GM12878 (cell line): Measurements from ENCODE around the gene TRABD2A. TPM values are rescaled to one million over a fixed set of nuclear protein-coding genes. Genes with fewer than 3 reads are reported as not detected.
A peak's percentile ranks its signal among the peaks of the same experiment; 100 is the strongest.

Source experiments
- ATAC-seq: fragments of 200-7000 bp; cut with Tn5 transposase; 3 replicates; pipeline ENCODE4 v1.9.1; 2020; ENCODE audit warnings: mild to moderate bottlenecking, moderate library complexity
- BruUV-seq: library from RNA; stranded (reverse); fragments of 400-500 nt; replicated peaks from 2 replicates; lab custom pipeline; 2021; lab: Mats Ljungman, UMichigan
- CTCF ChIA-PET: fragments of 300-600 bp; sonication (Branson Sonifier 250); formaldehyde crosslinking; extraction: SDS; loops from one replicate; lab custom pipeline; 2021; ENCODE audit warnings: inconsistent platforms; lab: Yijun Ruan, JAX
- POLR2A ChIA-PET: fragments of 350-600 bp; formaldehyde crosslinking; extraction: SDS; loops from one replicate; lab custom pipeline; 2021; ENCODE audit warnings: inconsistent platforms; lab: Charles Lee
- RAD21 ChIA-PET: fragments of 300-600 bp; sonication (Branson Sonifier 250); formaldehyde crosslinking; loops from one replicate; lab custom pipeline; 2023; ENCODE audit warnings: antibody characterized with exemption; ENCODE audit not compliant: unreplicated experiment; lab: Charles Lee
- SMC1A ChIA-PET: fragments of 300-600 bp; sonication (Branson Sonifier 250); formaldehyde crosslinking; loops from one replicate; lab custom pipeline; 2023; ENCODE audit not compliant: unreplicated experiment, uncharacterized antibody; lab: Charles Lee
- DNase-seq: peaks from one replicate; pipeline ENCODE4 v3.0.0-alpha.2; 2011; ENCODE audit warnings: low read depth, low spot score
- FAIRE-seq: peaks from 3 replicates; lab custom pipeline; 2011; peaks lifted over from hg19 to GRCh38; lab: Jason Lieb, UNC
- H2AFZ ChIP-seq: 2 replicates; pipeline ENCODE4 v1.6.0; 2011; ENCODE audit warnings: low read depth, low read length, control low read depth; ENCODE audit not compliant: control insufficient read depth
- H3K27ac ChIP-seq: 2 replicates; pipeline ENCODE4 v1.5.1; 2011; ENCODE audit warnings: control low read depth; ENCODE audit not compliant: control insufficient read depth, insufficient read depth
- H3K27me3 ChIP-seq, 2 experiments: replicated peaks in 1 of 2; 2 replicates each; pipeline versions ENCODE4 v1.6.0 to v1.6.1; 2011; ENCODE audit warnings: low read length in 1 of 2; ENCODE audit not compliant: control insufficient read depth in 2 of 2, insufficient read depth in 2 of 2
- H3K36me3 ChIP-seq, 2 experiments: 2 replicates each; pipeline ENCODE4 v1.5.1; 2011; ENCODE audit warnings: low read length in 1 of 2; ENCODE audit not compliant: control insufficient read depth in 2 of 2, insufficient read depth in 2 of 2
- H3K4me1 ChIP-seq: 2 replicates; pipeline ENCODE4 v1.6.1; 2011; ENCODE audit warnings: mild to moderate bottlenecking, low read length, moderate library complexity, mixed read lengths; ENCODE audit not compliant: control insufficient read depth, insufficient read depth
- H3K4me2 ChIP-seq: 2 replicates; pipeline ENCODE4 v1.6.0; 2011; ENCODE audit warnings: control low read depth; ENCODE audit not compliant: control insufficient read depth, insufficient read depth
- H3K4me3 ChIP-seq: fragments of 200-600 bp; sonication (generic); 2 replicates; pipeline ENCODE4 v1.5.1; 2016
- H3K79me2 ChIP-seq: 2 replicates; pipeline ENCODE4 v1.6.0; 2011; ENCODE audit warnings: low read length; ENCODE audit not compliant: control insufficient read depth, insufficient read depth
- H3K9ac ChIP-seq: 2 replicates; pipeline ENCODE4 v1.8.0; 2011; ENCODE audit warnings: low read length, control low read depth, mixed read lengths; ENCODE audit not compliant: control insufficient read depth, insufficient read depth
- H3K9me3 ChIP-seq: replicated peaks from 3 replicates; pipeline ENCODE4 v1.5.1; 2011; ENCODE audit warnings: mild to moderate bottlenecking, low read length; ENCODE audit not compliant: control insufficient read depth, insufficient read depth
- H4K20me1 ChIP-seq: 2 replicates; pipeline ENCODE4 v1.6.0; 2011; ENCODE audit not compliant: control insufficient read depth, insufficient read depth
- BHLHE40 ChIP-seq, 2 experiments: fragments of 450-650 bp in 1 of 2; IDR thresholded peaks; 2 replicates each; pipeline ENCODE4 v1.6.1; 2011 to 2017; ENCODE audit warnings: low read depth in 2 of 2, borderline replicate concordance in 1 of 2, improper control_type of control experiment in 1 of 2, low read length in 1 of 2, mild to moderate bottlenecking in 1 of 2
- CHD1 ChIP-seq: IDR thresholded peaks from 2 replicates; pipeline ENCODE4 v1.6.1; 2012; ENCODE audit warnings: low read depth, low read length, improper control_type of control experiment
- CHD4 ChIP-seq: fragments of 200-600 bp; sonication (generic); IDR thresholded peaks from 2 replicates; pipeline ENCODE4 v1.6.1; 2016; ENCODE audit warnings: mild to moderate bottlenecking
- CREM ChIP-seq: IDR thresholded peaks from 2 replicates; pipeline ENCODE4 v1.6.1; 2014; ENCODE audit warnings: antibody characterized with exemption, low read depth
- EGR1 ChIP-seq, 2 experiments: IDR thresholded peaks; 1 replicate in 1 of 2; 2 replicates in 1 of 2; pipeline ENCODE4 v1.6.1; 2011 to 2012; ENCODE audit warnings: low read depth in 2 of 2, low read length in 2 of 2, borderline replicate concordance in 1 of 2, mild to moderate bottlenecking in 1 of 2, moderate library complexity in 1 of 2
- ETV6 ChIP-seq, 2 experiments: fragments of 450-650 bp in 1 of 2; IDR thresholded peaks in 1 of 2; conservative IDR thresholded peaks in 1 of 2; 2 replicates each; pipeline ENCODE4 v1.6.1; 2014; ENCODE audit warnings: antibody characterized with exemption in 1 of 2, borderline replicate concordance in 1 of 2, low read depth in 1 of 2, mild to moderate bottlenecking in 1 of 2, moderate library complexity in 1 of 2
- HDGF ChIP-seq: fragments of 450-650 bp; IDR thresholded peaks from 2 replicates; pipeline ENCODE4 v1.6.1; 2016; ENCODE audit warnings: antibody characterized with exemption
- KLF5 ChIP-seq: fragments of 450-650 bp; IDR thresholded peaks from 2 replicates; pipeline ENCODE4 v1.6.1; 2014; ENCODE audit warnings: mild to moderate bottlenecking; ENCODE audit not compliant: partially characterized antibody
- NBN ChIP-seq: fragments of 450-650 bp; IDR thresholded peaks from 2 replicates; pipeline ENCODE4 v1.6.1; 2016
- RELA ChIP-seq: fragments of 450-650 bp; IDR thresholded peaks from 2 replicates; pipeline ENCODE4 v1.8.0; 2014; ENCODE audit warnings: borderline replicate concordance; ENCODE audit not compliant: partially characterized antibody
- SPI1 ChIP-seq: IDR thresholded peaks from 2 replicates; pipeline ENCODE4 v1.6.1; 2011; ENCODE audit warnings: low read depth, mild to moderate bottlenecking, low read length, moderate library complexity, borderline replicate concordance; ENCODE audit not compliant: insufficient read depth
- WRNIP1 ChIP-seq: IDR thresholded peaks from 2 replicates; pipeline ENCODE4 v1.6.1; 2011; ENCODE audit warnings: low read depth, low read length, improper control_type of control experiment, borderline replicate concordance
- ZNF274 ChIP-seq: IDR thresholded peaks from one replicate; pipeline ENCODE4 v1.8.0; 2011; ENCODE audit not compliant: insufficient read length, insufficient read depth
- WGBS: methylation state at CpG from one replicate; pipeline ENCODE4 v1.1.6; 2016; ENCODE audit warnings: low lambda C conversion rate; ENCODE audit not compliant: insufficient replicate concordance, insufficient coverage; ENCODE audit errors: missing lambda C conversion rate; 5-methylcytosine and 5-hydroxymethylcytosine counted together
- in situ Hi-C: fragments of 300-500 bp; cut with MboI; formaldehyde crosslinking; loops from 9 replicates; pipeline ENCODE4 v1.14.3; 2018; ENCODE audit warnings: mixed read lengths
- intact Hi-C: fragments of 100-400 bp; cut with micrococcal nuclease; formaldehyde crosslinking; loops from one replicate; pipeline ENCODE4 v1.14.2; 2022; ENCODE audit not compliant: unreplicated experiment
- polyA plus RNA-seq, 11 experiments: library from polyadenylated mRNA; depleted of rRNA in 4 of 11; unstranded in 6 of 11; stranded (reverse) in 5 of 11; fragments of >200 nt; fragmentation: Nextera tagmentation in 4 of 11; fragmentation: Illumina TruSeq in 1 of 11; extraction: Ambion mirVana in 4 of 11; extraction: Trizol in 1 of 11; gene quantifications; 1 replicate in 1 of 11; 2 replicates in 10 of 11; pipeline versions ENCODE4 v1.2.1 to v1.2.3, GENCODE V29; 2011 to 2016; ENCODE audit warnings: inconsistent platforms in 2 of 11, missing spikeins in 2 of 11, low read depth in 1 of 11
- total RNA-seq, 4 experiments: library from RNA; depleted of rRNA in 3 of 4; stranded (reverse); fragments of >200 nt in 3 of 4; fragmentation: Illumina TruSeq in 1 of 4; extraction: Trizol in 1 of 4; gene quantifications; 2 replicates each; pipeline versions ENCODE4 v1.2.1 to v1.2.3, GENCODE V29; 2013 to 2021
- TF ChIP-seq, protein P1 (sequence below): fragments of 450-650 bp; IDR thresholded peaks from 2 replicates; pipeline ENCODE4 v1.6.1; 2014; ENCODE audit warnings: mild to moderate bottlenecking

Gene TRABD2A
- total and polyA plus RNA-seq, 10 of the 15 experiments (the other 5 are each of a cell fraction or from before 2014, with no cell fraction given), result 1.4 to 7.6 (median 4.1) TPM

DNA sequence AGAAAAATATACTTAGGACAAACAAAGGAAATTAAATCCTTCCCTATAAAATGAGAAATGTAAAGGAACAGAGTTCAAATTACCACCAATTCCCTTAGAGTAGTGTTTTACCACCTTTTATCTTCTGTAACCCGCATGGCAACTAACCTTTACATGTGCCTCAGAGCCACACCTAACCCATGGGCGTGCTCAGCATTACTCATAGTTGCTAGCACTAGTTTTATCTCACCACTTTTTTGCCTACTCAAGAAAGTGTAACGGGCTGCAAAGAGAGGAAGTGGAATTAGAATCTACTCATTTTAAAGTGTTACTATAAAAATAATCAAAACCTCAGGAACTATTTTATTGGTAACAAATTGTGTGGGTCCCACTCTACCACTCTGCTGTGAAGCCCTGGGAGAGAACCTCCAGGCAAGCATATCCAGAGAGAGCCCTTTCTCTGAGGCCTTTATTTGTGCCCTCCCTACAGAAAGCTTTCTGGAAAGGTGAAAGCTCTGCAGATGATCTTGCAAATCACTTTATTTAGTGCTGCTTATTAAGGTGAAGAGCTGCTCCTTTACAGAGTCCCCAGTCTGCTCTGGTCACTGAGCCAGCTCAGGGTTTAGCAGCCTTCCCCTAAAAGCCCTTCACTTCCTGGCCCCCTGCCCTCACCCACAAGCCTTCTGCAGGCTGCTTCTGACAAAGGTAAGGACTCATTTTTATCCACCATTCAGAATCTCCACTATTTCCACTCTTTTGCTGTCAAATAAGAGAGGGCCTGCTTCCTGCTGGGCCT, 98.8 kb downstream of the TRABD2A start:
- in situ Hi-C loops, result no loop called here

More for the DNA sequence above, 98.8 kb downstream of the TRABD2A start:
- H3K4me3 ChIP-seq, result no peak overlapping the region
- TF ChIP-seq EGR1 (IDR thresholded peaks at IDR 0.05; ENCODE audit: borderline replicate concordance in 1 of 2, low read depth in 2 of 2, low read length in 2 of 2) (no peak), BHLHE40 (IDR thresholded peaks at IDR 0.05; ENCODE audit: borderline replicate concordance in 1 of 2, low read depth in 2 of 2, low read length in 1 of 2) (peak in 1 of 2 experiments; percentile 14; a peak in 1 of 4 replicates), SPI1 (peak; percentile 75), KLF5 (no peak), CHD1 (no peak), HDGF (no peak), CREM (no peak), ZNF274 (no peak), RELA (no peak), NBN (no peak), WRNIP1 (no peak), CHD4 (no peak), ETV6 (conservative IDR thresholded peaks at IDR 0.05 in 1 of 2, IDR thresholded peaks at IDR 0.05 in 1 of 2; ENCODE audit: borderline replicate concordance in 1 of 2, low read depth in 1 of 2) (no peak)
- TF ChIP-seq, protein P1, sequence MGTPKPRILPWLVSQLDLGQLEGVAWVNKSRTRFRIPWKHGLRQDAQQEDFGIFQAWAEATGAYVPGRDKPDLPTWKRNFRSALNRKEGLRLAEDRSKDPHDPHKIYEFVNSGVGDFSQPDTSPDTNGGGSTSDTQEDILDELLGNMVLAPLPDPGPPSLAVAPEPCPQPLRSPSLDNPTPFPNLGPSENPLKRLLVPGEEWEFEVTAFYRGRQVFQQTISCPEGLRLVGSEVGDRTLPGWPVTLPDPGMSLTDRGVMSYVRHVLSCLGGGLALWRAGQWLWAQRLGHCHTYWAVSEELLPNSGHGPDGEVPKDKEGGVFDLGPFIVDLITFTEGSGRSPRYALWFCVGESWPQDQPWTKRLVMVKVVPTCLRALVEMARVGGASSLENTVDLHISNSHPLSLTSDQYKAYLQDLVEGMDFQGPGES, result no peak
- H3K27me3 ChIP-seq, result no peaks in the 10 kb centered on the region
- H3K36me3 ChIP-seq, result no peaks in the 10 kb centered on the region
- no peaks in the 10 kb centered on the region for H3K79me2 ChIP-seq
- POLR2A ChIA-PET, result interaction anchor here (0.7 kb wide), 1 partner anchor 70 kb away, joined by 3 read pairs; no protein-coding TSS in a partner anchor
- H3K9me3 ChIP-seq, result no peaks in the 10 kb centered on the region; the same call in 2 of the 3 replicates
- intact Hi-C loops, result no loop called here
- CTCF ChIA-PET, result interaction anchor here (1.1 to 1.4 kb wide), 2 partner anchors 41 to 59 kb away, joined by 3 read pairs; no protein-coding TSS in a partner anchor
- no peak overlapping the region for H3K9ac ChIP-seq
- RAD21 ChIA-PET, result no interaction called here
- SMC1A ChIA-PET, result interaction anchor here (0.7 to 1.5 kb wide), 4 partner anchors 12 to 76 kb away, joined by 3 to 4 read pairs (median 4); no protein-coding TSS in a partner anchor
- no peak overlapping the region for H2AFZ ChIP-seq
- no peak for DNase-seq
- H3K27ac ChIP-seq, result no peak overlapping the region
- H3K4me1 ChIP-seq, result peaks cover 5% of the 10 kb centered on the region
- BruUV-seq, result no TSS peak
- no peaks in the 10 kb centered on the region for H4K20me1 ChIP-seq
- FAIRE-seq, result no peak
- ATAC-seq, result peak; percentile 96
- H3K4me2 ChIP-seq, result no peak overlapping the region
- 18% methylated on average over 3 of the region's 3 CpGs for WGBS
